Middle frontal gyrus (tissue), 1 donor: ENCODE results near the gene LZTFL1.

Experiments
- DNase-seq: peaks from one replicate; pipeline ENCODE4 v3.0.0-alpha.2; 2015; ENCODE audit warnings: low spot score; ENCODE audit errors: extremely low spot score

LZTFL1 gene

DNA sequence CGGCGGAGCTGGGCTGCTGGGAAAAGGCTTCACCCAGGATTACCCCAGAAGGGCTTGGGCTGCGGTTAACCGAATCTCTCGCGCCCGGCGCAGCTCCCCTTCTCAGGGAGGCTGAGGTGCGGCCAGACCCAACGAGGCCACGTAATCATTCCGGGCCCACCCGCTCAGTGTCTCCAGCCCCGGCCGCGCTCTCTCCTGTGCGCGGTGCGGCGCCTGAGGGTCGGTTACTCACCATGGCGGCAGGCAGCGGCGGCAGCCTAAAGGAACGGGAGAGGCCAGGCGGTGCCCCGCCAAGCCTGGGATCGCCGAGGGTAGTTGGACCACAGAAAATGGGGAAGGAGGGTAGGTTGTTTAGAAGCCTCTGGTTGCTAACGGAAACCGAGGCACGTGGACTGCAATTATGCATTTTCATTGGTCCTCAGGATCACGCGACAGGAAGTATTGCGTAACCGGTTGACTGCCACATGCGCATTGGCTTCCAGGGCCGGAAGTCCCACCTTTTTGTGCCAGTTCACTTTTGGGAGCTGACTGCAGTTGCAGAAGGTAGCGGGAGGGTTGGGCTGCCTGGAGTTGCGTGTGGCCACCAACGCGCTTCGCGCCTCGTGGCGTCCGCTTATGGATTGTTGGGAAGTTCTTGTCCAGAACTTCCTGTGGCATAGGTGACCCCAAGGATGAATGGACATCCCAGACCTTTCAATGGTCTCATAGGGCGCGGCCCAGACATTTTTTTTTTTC is at the start of gene LZTFL1:
Gene LZTFL1, minus strand, starts transcription at position 363 of the 735 bp plus-strand sequence. Its CDS starts 128 bp downstream, at position 235.
- peak; percentile 88 for DNase-seq

- DNase-seq = no peak
Measured at GRCh38 chr3:45890405-45890804, 48.5 kb upstream of the LZTFL1 start.

- DNase-seq = no peak
Measured at GRCh38 chr3:45889337-45889736, 47.4 kb upstream of the LZTFL1 start.

- no peak for DNase-seq
Measured at GRCh38 chr3:45887759-45888511, 46.0 kb upstream of the LZTFL1 start.

- no peak for DNase-seq
Measured at GRCh38 chr3:45887285-45887684, 45.4 kb upstream of the LZTFL1 start.

DNA sequence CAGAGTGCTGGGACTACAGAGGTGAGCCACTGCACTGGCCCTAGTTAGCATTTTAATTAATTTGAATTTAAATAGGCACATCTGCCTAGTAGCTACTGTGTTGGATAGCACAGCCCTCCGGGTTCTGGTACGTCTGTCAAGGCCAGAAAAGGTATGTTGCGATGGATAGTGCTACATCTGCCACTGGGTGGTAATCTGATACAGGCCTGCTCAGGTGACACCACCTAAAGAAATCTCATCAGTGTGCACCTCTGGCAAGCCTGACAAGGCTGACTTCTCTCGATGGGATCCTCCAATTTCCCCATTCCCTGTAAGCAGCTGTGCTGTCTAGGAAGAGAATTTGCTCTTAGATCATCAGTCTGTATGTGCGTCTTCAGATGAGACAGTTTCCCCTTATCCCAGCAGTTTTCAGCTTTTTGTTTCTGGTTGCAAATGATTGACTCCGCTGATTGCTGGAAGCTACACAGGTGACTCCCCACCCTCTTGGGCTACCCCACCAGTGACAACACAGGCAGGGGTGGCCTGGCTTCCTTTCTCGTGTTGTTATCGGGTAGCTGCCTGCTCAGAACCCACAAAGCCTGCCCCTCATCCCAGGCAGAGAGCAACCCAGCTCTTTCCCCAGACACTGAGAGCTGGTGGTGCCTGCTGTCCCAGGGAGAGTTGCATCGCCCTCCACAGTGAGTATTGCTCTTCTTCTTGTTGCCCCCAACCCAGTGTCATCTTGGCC is 44.2 kb upstream of the LZTFL1 start, which contains the start of gene CCR9:
Gene CCR9, plus strand, starts transcription at position 565 of the 727 bp plus-strand sequence. CDS start 8,391 bp downstream, outside the sequence.
- DNase-seq = no peak

GRCh38 chr3:45884368-45885201 is 42.7 kb upstream of the LZTFL1 start:
- peak; percentile 46 for DNase-seq

DNA sequence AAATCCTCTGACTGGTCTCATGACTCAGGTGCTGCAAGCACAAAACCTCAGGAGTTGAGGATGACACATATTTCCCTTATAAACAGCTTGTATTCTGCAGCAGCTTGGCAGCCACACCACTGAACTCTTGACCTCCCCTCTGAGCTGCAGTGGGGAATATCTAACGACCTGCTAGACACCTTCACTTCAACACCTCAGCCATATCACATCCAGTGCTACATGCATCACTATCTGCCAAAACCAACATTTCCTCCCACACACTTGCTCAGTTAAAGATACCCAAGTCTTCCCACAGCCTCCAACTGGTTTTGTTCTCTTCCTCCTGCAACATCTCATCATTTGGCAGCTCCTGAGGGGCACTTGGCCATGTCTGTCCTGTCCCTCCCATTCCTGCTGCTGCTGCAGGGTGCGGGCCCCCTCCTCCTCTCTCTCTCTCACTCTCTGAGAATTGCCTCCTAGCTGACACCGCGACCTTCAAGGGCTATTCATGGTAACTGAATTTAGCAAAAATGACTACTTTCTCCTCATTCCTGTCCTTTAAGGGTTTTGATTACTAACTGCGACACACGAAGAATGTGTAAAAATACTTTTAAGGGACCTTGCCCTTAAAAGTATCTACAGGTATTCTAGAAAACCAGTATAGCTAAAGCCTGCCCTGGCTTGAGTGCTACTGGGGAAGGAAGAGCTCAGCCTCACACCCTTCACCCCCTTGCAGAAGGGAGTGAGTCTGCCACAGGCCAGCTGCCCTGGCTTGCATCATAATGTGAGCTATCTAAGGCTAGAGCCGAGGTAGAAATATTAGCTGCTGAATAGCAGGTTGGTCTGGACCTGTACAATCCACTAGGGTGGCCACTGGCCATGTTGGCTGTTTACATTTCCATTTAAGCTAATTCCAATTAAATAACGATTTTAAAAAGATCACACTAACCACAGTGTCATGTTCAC is 39.4 kb upstream of the LZTFL1 start:
- DNase-seq = no peak

DNA sequence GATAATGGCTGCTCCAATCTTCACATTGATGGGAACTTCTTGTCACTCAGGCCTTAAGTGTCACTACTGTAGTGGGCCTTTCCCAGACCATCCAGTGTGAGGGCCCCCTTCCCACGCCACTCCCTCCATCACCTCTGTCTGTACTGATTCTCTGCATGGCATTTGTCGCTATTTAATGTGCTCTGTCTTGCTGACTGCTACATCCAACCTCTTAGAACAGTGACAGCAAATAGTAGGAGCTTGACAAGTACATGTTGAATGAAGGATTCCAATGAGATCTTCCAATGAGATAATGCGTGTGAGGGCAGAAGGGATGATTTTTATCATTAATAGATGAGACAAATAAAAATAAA is 38.8 kb upstream of the LZTFL1 start:
- no peak for DNase-seq

DNA sequence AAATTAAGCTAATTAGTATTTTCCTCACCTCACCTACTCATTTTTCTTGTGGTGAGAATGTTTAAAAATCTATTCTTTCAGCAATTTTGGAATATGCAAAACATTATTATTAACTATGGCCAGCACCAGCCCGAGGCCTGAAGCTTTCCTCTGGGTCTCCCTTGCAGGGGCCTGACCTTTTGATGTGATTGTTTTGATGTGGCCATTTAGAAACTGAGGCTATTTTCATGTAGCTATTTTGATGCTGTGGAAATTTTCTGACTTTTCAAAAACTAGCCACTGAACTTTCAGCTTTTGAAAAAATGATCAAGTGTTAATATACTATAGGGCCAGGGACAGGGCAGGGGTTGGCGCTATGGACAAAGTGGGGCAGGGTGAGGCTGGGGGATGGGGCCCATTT is 36.2 kb upstream of the LZTFL1 start:
- no peak for DNase-seq

DNA sequence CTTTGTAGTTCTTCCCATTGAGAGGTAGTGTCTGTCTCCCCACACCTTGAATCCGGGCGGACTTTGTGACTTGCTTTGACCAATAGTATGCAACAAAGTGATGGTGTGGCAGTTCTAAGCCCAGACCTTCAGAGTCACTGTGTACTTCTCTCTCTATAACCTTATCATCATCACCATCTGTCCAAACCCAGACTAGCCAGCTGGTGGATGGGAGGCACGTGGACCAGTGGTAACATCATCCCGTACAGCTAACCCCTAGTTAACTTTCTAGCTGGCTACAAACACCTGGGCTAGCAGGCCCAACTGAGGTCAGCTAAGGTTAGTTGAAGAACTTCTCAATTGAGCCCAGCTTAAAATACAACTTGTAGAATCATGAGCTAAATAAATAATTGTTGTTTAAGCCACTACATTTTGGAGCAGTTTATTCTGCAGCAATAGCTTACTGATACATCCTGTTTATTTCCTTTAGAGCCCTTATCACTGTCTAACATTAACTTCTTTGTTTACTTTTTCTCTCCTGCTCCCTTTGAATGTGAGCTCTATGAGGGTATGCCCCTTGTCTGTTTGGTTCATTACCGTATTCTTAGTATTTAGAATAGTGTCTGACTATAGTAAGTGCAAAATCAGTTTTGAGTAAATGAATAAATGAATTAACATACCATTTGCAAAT is 32.9 kb upstream of the LZTFL1 start:
- no peak for DNase-seq

- DNase-seq = no peak
Measured at GRCh38 chr3:45873638-45874037, 31.7 kb upstream of the LZTFL1 start.

DNA sequence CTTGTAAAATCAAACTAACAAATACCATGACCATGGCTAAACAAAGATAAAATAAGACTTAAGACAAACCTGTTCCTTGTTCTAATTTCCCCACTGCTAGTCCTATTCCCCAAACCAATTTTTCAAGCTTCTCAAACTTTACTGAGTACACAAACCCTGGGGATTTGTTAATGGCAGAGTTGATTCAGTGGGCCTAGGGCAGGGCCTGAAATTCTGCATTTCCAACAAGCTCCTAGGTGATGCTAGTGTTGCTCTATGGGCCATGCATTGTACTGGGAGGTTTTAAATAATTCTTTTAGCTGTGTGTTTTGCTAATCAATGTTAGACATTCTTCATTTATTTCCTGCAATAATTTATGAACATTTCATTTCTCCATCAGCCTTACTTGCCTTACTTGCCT is 31.1 kb upstream of the LZTFL1 start:
- no peak for DNase-seq

GRCh38 chr3:45872569-45872968 is 30.6 kb upstream of the LZTFL1 start:
- no peak for DNase-seq

DNA sequence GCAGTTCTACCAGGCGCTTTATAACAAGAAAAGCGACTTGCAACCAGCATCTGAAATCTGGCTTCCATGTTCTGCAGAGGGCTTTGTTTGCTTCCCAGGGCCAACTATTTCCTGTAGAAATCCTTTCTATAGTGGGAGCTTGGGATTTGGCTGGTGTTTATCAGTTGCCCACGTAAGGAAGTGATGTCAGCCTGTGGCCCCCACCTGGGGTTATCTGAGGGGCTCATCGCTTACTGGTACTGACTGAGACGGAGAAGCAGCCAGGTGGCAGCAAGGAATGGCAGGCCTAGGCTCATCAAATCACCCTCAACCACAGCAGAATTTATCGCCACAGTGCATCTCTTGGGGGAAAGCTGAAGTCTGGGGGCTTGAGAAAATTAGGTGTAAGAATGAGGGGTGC is 29.9 kb upstream of the LZTFL1 start:
- DNase-seq = no peak

GRCh38 chr3:45870099-45870498 is 28.2 kb upstream of the LZTFL1 start:
- DNase-seq = no peak

- no peak for DNase-seq
Measured at GRCh38 chr3:45869638-45870037, 27.7 kb upstream of the LZTFL1 start.

DNA sequence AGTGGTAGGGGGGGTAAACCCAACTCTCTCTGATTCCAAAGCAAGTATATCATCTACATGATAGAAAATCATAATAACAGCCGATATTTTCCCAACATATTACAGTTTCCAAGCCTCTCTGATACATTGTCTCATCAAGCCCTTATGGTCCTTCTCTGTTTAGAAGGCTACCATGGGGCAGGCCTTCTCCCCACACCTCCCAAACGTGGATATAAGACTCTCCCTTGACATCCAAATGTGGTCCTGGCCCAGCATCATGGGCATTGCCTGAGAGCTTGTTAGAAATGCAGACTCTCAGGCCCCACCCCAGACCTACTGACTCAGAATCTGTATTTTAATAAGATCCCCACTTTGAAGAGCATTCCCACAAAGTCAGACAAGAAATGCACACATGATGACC is 26.7 kb upstream of the LZTFL1 start:
- DNase-seq = no peak

DNA sequence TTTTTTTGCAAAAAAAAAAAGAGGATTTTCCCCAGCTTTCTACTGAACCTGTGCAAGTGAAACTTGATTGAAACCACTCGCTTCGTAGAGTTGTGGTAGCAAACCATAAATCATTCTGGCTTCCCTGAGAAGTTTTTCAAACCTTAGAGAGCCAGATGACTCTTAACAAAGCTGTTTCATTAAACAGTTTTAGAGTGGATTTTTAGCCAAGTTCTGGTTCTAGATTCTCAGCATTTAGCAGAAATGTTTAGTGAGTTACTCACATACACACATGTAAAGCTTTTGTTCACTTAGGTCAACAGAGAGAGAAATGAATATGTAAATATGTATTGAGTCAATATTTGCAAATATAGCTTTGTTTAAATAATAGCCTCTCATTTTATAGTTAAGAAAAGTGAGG is 26.3 kb upstream of the LZTFL1 start:
- DNase-seq = no peak

DNA sequence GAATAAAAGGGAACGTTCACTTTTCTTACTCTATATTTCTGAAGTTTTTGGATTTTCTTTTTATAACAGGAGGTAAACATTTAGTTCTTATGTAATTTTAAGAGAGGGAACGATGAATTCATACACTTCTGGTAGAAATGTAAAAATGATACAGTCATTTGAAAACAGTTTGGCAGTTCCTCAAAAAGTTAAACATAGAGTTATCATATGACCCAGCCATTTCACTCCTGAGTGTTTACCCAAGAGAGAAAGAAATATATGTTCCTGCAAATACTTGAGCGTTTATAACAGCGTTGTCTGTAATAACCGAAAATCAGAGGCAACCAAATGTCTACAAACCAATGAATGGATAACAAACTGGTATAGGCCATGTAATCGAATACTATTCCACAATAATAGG is 23.6 kb upstream of the LZTFL1 start:
- no peak for DNase-seq
